HCT116 (cell line): ENCODE measurements around the gene TLN1. TPM values are rescaled to one million over a fixed set of nuclear protein-coding genes. Genes with fewer than 3 reads are reported as not detected.

Source experiments
- ATAC-seq: fragments of 200-7000 bp; cut with Tn5 transposase; 2 replicates; pipeline ENCODE4 v1.9.1; 2020; ENCODE audit warnings: mild to moderate bottlenecking, moderate library complexity
- BruUV-seq: library from RNA; stranded (reverse); fragments of 400-500 nt; replicated peaks from 2 replicates; lab custom pipeline; 2021; lab: Mats Ljungman, UMichigan
- CTCF ChIA-PET: fragments of 300-600 bp; sonication (Branson Sonifier 250); formaldehyde crosslinking; loops from one replicate; lab custom pipeline; 2021; ENCODE audit warnings: antibody characterized with exemption; lab: Charles Lee
- POLR2A ChIA-PET: fragments of 300-600, 350-600 bp; sonication (Branson Sonifier 250); formaldehyde crosslinking; loops from one replicate; lab custom pipeline; 2021; ENCODE audit warnings: antibody characterized with exemption; lab: Charles Lee
- RAD21 ChIA-PET, 2 experiments: fragments of 300-600 bp; sonication (Branson Sonifier 250); formaldehyde crosslinking; loops; one replicate each; lab custom pipeline; 2023; ENCODE audit warnings: low total read pairs in 2 of 2; ENCODE audit not compliant: uncharacterized antibody in 2 of 2, unreplicated experiment in 2 of 2, low non-redundant PET in 1 of 2; lab: Charles Lee
- DNase-seq: peaks from one replicate; pipeline ENCODE4 v3.0.0-alpha.2; 2010; ENCODE audit warnings: low read depth, low spot score
- H2AFZ ChIP-seq: fragments of 200-600 bp; shearing (Covaris generic), sonication (generic); 2 replicates; pipeline ENCODE4 v1.6.1; 2017; ENCODE audit warnings: low read depth, mixed run types, mixed read lengths, antibody characterized with exemption, low read length; ENCODE audit not compliant: poor library complexity, severe bottlenecking
- H3K27ac ChIP-seq: 2 replicates; pipeline ENCODE4 v1.5.1; 2012; ENCODE audit warnings: low read depth, low read length
- H3K27me3 ChIP-seq: fragments of 200-600 bp; sonication (generic); 2 replicates; pipeline ENCODE4 v1.6.1; 2016; ENCODE audit warnings: mixed run types, low read length, mixed read lengths; ENCODE audit not compliant: insufficient read depth
- H3K36me3 ChIP-seq, 2 experiments: fragments of 200-500 bp in 1 of 2; fragments of 200-600 bp in 1 of 2; sonication (Bioruptor generic) in 1 of 2; sonication (generic) in 1 of 2; 2 replicates each; pipeline versions ENCODE4 v1.5.1 to v1.6.1; 2014 to 2016; ENCODE audit warnings: low read length in 2 of 2, inconsistent platforms in 1 of 2, mixed read lengths in 1 of 2, mixed run types in 1 of 2; ENCODE audit not compliant: insufficient read depth in 2 of 2, control insufficient read depth in 1 of 2
- H3K4me1 ChIP-seq, 2 experiments: fragments of 200-600 bp in 1 of 2; sonication (generic) in 1 of 2; 2 replicates each; pipeline versions ENCODE4 v1.5.1 to v1.6.1; 2012 to 2017; ENCODE audit warnings: low read length in 2 of 2, inconsistent platforms in 1 of 2, mild to moderate bottlenecking in 1 of 2, mixed read lengths in 1 of 2, mixed run types in 1 of 2, moderate library complexity in 1 of 2; ENCODE audit not compliant: insufficient read depth in 2 of 2, control insufficient read depth in 1 of 2
- H3K4me2 ChIP-seq: fragments of 200-600 bp; sonication (generic); 2 replicates; pipeline ENCODE4 v1.6.1; 2017; ENCODE audit warnings: mixed run types, low read length, mixed read lengths
- H3K4me3 ChIP-seq, 2 experiments: fragments of 200-600 bp in 1 of 2; sonication (generic) in 1 of 2; replicated peaks in 1 of 2; 2 replicates each; pipeline ENCODE4 v1.5.1; 2011 to 2016; ENCODE audit warnings: low read length in 2 of 2, control low read depth in 1 of 2, low read depth in 1 of 2, mild to moderate bottlenecking in 1 of 2, mixed read lengths in 1 of 2, mixed run types in 1 of 2
- H3K79me2 ChIP-seq: fragments of 200-600 bp; sonication (generic); 2 replicates; pipeline ENCODE4 v1.6.1; 2017; ENCODE audit warnings: mild to moderate bottlenecking, mixed run types, low read length, moderate library complexity, mixed read lengths; ENCODE audit not compliant: insufficient read depth
- H3K9ac ChIP-seq: fragments of 200-600 bp; sonication (generic); 2 replicates; pipeline ENCODE4 v1.6.1; 2016; ENCODE audit warnings: low read length, mixed read lengths
- H3K9me2 ChIP-seq: fragments of 200-600 bp; sonication (generic), shearing (Covaris generic); 2 replicates; pipeline ENCODE4 v1.6.1; 2017; ENCODE audit warnings: mixed run types, mild to moderate bottlenecking, moderate library complexity; ENCODE audit not compliant: insufficient read depth
- H3K9me3 ChIP-seq, 2 experiments: fragments of 200-500 bp in 1 of 2; fragments of 200-600 bp in 1 of 2; sonication (Bioruptor generic) in 1 of 2; sonication (generic) in 1 of 2; 2 replicates each; pipeline ENCODE4 v1.6.1; 2014 to 2017; ENCODE audit warnings: low read length in 2 of 2, mixed read lengths in 2 of 2, inconsistent platforms in 1 of 2, low read depth in 1 of 2, mild to moderate bottlenecking in 1 of 2, mixed run types in 1 of 2, moderate library complexity in 1 of 2; ENCODE audit not compliant: control insufficient read depth in 1 of 2, insufficient read depth in 1 of 2
- H4K20me1 ChIP-seq: fragments of 200-600 bp; sonication (generic), shearing (Covaris generic); 2 replicates; pipeline ENCODE4 v1.6.1; 2017; ENCODE audit warnings: mixed run types, mild to moderate bottlenecking, moderate library complexity; ENCODE audit not compliant: insufficient read depth
- CEBPB ChIP-seq: IDR thresholded peaks from 2 replicates; pipeline ENCODE4 v1.6.1; 2012; ENCODE audit warnings: low read depth
- EGR1 ChIP-seq: IDR thresholded peaks from 2 replicates; pipeline ENCODE4 v1.6.1; 2012; ENCODE audit warnings: low read depth
- EZH2 ChIP-seq: fragments of 200-600 bp; sonication (generic); IDR thresholded peaks from 2 replicates; pipeline ENCODE4 v1.6.1; 2017; ENCODE audit warnings: antibody characterized with exemption, mixed run types
- JUND ChIP-seq: IDR thresholded peaks from 2 replicates; pipeline ENCODE4 v1.6.1; 2012
- RAD21 ChIP-seq: IDR thresholded peaks from 2 replicates; pipeline ENCODE4 v1.6.1; 2012; ENCODE audit warnings: low read depth, mild to moderate bottlenecking
- TCF7L2 ChIP-seq: IDR thresholded peaks from 2 replicates; pipeline ENCODE4 v1.7.0; 2011; ENCODE audit warnings: borderline replicate concordance, inconsistent platforms; ENCODE audit not compliant: insufficient read depth, insufficient read length; ENCODE audit errors: extremely low read depth
- intact Hi-C: fragments of 100-400 bp; cut with micrococcal nuclease; formaldehyde crosslinking; loops from 2 replicates; pipeline ENCODE4 v1.10.0; 2022
- total RNA-seq: library from RNA; stranded (reverse); gene quantifications from one replicate; pipeline ENCODE4 v1.2.1, GENCODE V29; 2021; ENCODE audit not compliant: unreplicated experiment

TLN1 gene
- total RNA-seq, 1 experiment from 2014 or later, result 144 TPM

- BruUV-seq, result no TSS peak
These were observed 6.6 kb downstream of the TLN1 start for GRCh38 chr9:35725362-35725761.

GRCh38 chr9:35723908-35724307 lies 8.1 kb downstream of the TLN1 start:
- DNase-seq (no peak), ATAC-seq (no peak)
- H3K4me2 ChIP-seq, result no peak overlapping the region
- ChIA-PET POLR2A (no interaction called here), CTCF (no interaction called here), RAD21 (no interaction called here)
- peaks cover 49 to 59% of the 10 kb centered on the region in 2 experiments for H3K36me3 ChIP-seq
- H3K4me3 ChIP-seq, result no peak overlapping the region
- TF ChIP-seq JUND (no peak), TCF7L2 (no peak), EZH2 (no peak), CEBPB (no peak)
- no peak overlapping the region for H2AFZ ChIP-seq
- H3K27ac ChIP-seq, result no peak overlapping the region
- H3K27me3 ChIP-seq, result no peaks in the 10 kb centered on the region
- intact Hi-C loops, result no loop called here
- H3K9me3 ChIP-seq, result no peaks in the 10 kb centered on the region
- H4K20me1 ChIP-seq, result no peaks in the 10 kb centered on the region
- no peaks in the 10 kb centered on the region for H3K4me1 ChIP-seq
- H3K79me2 ChIP-seq, result peaks cover 29% of the 10 kb centered on the region
- BruUV-seq, result no TSS peak
- no peaks in the 10 kb centered on the region for H3K9me2 ChIP-seq
- H3K9ac ChIP-seq, result no peak overlapping the region

More at GRCh38 chr9:35725362-35725761, 6.6 kb downstream of the TLN1 start:
- Histone ChIP-seq H4K20me1 (no peaks in the 10 kb centered on the region), H3K4me3 (no peak overlapping the region), H2AFZ (no peak overlapping the region), H3K9me3 (no peaks in the 10 kb centered on the region), H3K4me1 (peaks cover 6 to 13% of the 10 kb centered on the region in 2 experiments; a peak in 3 of 4 replicates), H3K79me2 (peaks cover 43% of the 10 kb centered on the region), H3K9me2 (no peaks in the 10 kb centered on the region), H3K4me2 (no peak overlapping the region), H3K9ac (no peak overlapping the region), H3K27me3 (no peaks in the 10 kb centered on the region), H3K36me3 (peaks cover 38 to 45% of the 10 kb centered on the region in 2 experiments), H3K27ac (no peak overlapping the region)
- no peak for TF ChIP-seq EZH2
- no peak for TF ChIP-seq TCF7L2
- TF ChIP-seq RAD21, result no peak
- TF ChIP-seq EGR1, result no peak
- POLR2A ChIA-PET, result no interaction called here
- CTCF ChIA-PET, result interaction anchor here (2.0 kb wide), 1 partner anchor 29 kb away, joined by 5 read pairs; no protein-coding TSS in a partner anchor
- intact Hi-C loops, result loop anchor here (5.0 kb wide), 1 partner anchor 33 kb away; no protein-coding TSS in a partner anchor
- RAD21 ChIA-PET, result no interaction called here
- no peak for ATAC-seq
- DNase-seq, result no peak
